Neural progenitor cell (in vitro differentiated cells): Measurements from ENCODE around the gene MAPK13. TPM values are rescaled to one million over a fixed set of nuclear protein-coding genes. Genes with fewer than 3 reads are reported as not detected.

Source experiments
- DNase-seq: peaks from one replicate; pipeline ENCODE4 v3.0.0-alpha.2; 2016; ENCODE audit warnings: low spot score
- H2AFZ ChIP-seq: fragments of 200-600 bp; sonication (generic); replicated peaks from 2 replicates; pipeline ENCODE4 v1.6.1; 2016; ENCODE audit warnings: antibody characterized with exemption
- H3F3A ChIP-seq: fragments of 200-600 bp; sonication (generic); 2 replicates; pipeline ENCODE4 v1.6.1; 2016; ENCODE audit warnings: antibody characterized with exemption, low read depth
- H3K27ac ChIP-seq: fragments of 200-600 bp; sonication (generic); 2 replicates; pipeline ENCODE4 v1.5.1; 2016; ENCODE audit warnings: mild to moderate bottlenecking
- H3K27me3 ChIP-seq: fragments of 200-600 bp; sonication (generic); 2 replicates; pipeline ENCODE4 v1.6.1; 2016; ENCODE audit warnings: mild to moderate bottlenecking, moderate library complexity
- H3K36me3 ChIP-seq: fragments of 200-600 bp; sonication (generic); 2 replicates; pipeline ENCODE4 v1.5.1; 2016
- H3K4me1 ChIP-seq: fragments of 200-600 bp; sonication (generic); 2 replicates; pipeline ENCODE4 v1.6.1; 2016; ENCODE audit warnings: mixed run types
- H3K4me2 ChIP-seq: fragments of 200-600 bp; sonication (generic); 2 replicates; pipeline ENCODE4 v1.6.1; 2016
- H3K4me3 ChIP-seq: fragments of 200-600 bp; sonication (generic); 2 replicates; pipeline ENCODE4 v1.5.1; 2016
- H3K79me2 ChIP-seq: fragments of 200-600 bp; sonication (generic); 2 replicates; pipeline ENCODE4 v1.6.1; 2016; ENCODE audit warnings: low read depth
- H3K9ac ChIP-seq: fragments of 200-600 bp; sonication (generic); 2 replicates; pipeline ENCODE4 v1.6.1; 2016
- H3K9me3 ChIP-seq: fragments of 200-600 bp; sonication (generic); 2 replicates; pipeline ENCODE4 v1.5.1; 2016; ENCODE audit warnings: low read depth
- H4K20me1 ChIP-seq: fragments of 200-600 bp; sonication (generic); 2 replicates; pipeline ENCODE4 v1.6.1; 2016; ENCODE audit warnings: low read depth
- H3K27ac Mint-ChIP-seq: 3 replicates; pipeline ENCODE4 v1.8.0; 2021; ENCODE audit warnings: mixed read lengths
- H3K27me3 Mint-ChIP-seq: 2 replicates; pipeline ENCODE4 v1.8.0; 2022; ENCODE audit warnings: low read depth, mild to moderate bottlenecking, inconsistent platforms, moderate library complexity, mixed read lengths; ENCODE audit not compliant: insufficient read depth
- H3K36me3 Mint-ChIP-seq: 3 replicates; pipeline ENCODE4 v1.8.0; 2021; ENCODE audit warnings: mixed read lengths
- H3K4me1 Mint-ChIP-seq: 3 replicates; pipeline ENCODE4 v1.8.0; 2021; ENCODE audit warnings: mixed read lengths
- H3K4me3 Mint-ChIP-seq: 3 replicates; pipeline ENCODE4 v1.8.0; 2021; ENCODE audit warnings: mild to moderate bottlenecking, moderate library complexity, mixed read lengths
- H3K9me3 Mint-ChIP-seq: 3 replicates; pipeline ENCODE4 v1.8.0; 2020; ENCODE audit warnings: mixed read lengths
- CTCF ChIP-seq: fragments of 200-600 bp; sonication (generic); IDR thresholded peaks from 2 replicates; pipeline ENCODE4 v1.5.1; 2017; ENCODE audit warnings: antibody characterized with exemption, mild to moderate bottlenecking
- EZH2 ChIP-seq: fragments of 200-600 bp; sonication (generic); IDR thresholded peaks from 2 replicates; pipeline ENCODE4 v1.6.1; 2017; ENCODE audit warnings: antibody characterized with exemption, mild to moderate bottlenecking, moderate library complexity
- EZH2phosphoT487 ChIP-seq: fragments of 200-600 bp; sonication (generic); IDR thresholded peaks from 2 replicates; pipeline ENCODE4 v1.6.1; 2017; ENCODE audit warnings: antibody characterized with exemption
- total RNA-seq: library from RNA; depleted of rRNA; stranded (reverse); fragments of >200 nt; gene quantifications from 2 replicates; pipeline ENCODE4 v1.2.3, GENCODE V29; 2015; ENCODE audit warnings: low replicate concordance

MAPK13 gene
- total RNA-seq, 1 donor from 2014 or later, result 0.13 TPM

- no peak overlapping the region for H3K4me3 ChIP-seq
- no peak for TF ChIP-seq CTCF
- no peak for TF ChIP-seq EZH2
- no peak for TF ChIP-seq EZH2phosphoT487
- no peaks in the 10 kb centered on the region for H4K20me1 ChIP-seq
- no peak overlapping the region for H3K27ac Mint-ChIP-seq
- H3K36me3 ChIP-seq, result no peaks in the 10 kb centered on the region
- no peaks in the 10 kb centered on the region for H3K27me3 ChIP-seq
- H3K9me3 Mint-ChIP-seq, result no peaks in the 10 kb centered on the region
- H3K36me3 Mint-ChIP-seq, result peaks cover 2% of the 10 kb centered on the region
- H3K4me1 Mint-ChIP-seq, result peaks cover 13% of the 10 kb centered on the region
- no peak overlapping the region for H3K27ac ChIP-seq
- H3K4me2 ChIP-seq, result no peak overlapping the region
- H3F3A ChIP-seq, result peaks cover 6% of the 10 kb centered on the region
- H3K4me1 ChIP-seq, result peaks cover 14% of the 10 kb centered on the region
- no peaks in the 10 kb centered on the region for H3K9me3 ChIP-seq
- H3K4me3 Mint-ChIP-seq, result no peak overlapping the region
- H2AFZ ChIP-seq, result no peak overlapping the region
- DNase-seq, result no peak
- no peak overlapping the region for H3K9ac ChIP-seq
- H3K27me3 Mint-ChIP-seq, result peaks cover 2% of the 10 kb centered on the region
- no peaks in the 10 kb centered on the region for H3K79me2 ChIP-seq
Observed at GRCh38 chr6:36116943-36117342, 13.4 kb upstream of the MAPK13 start.

- Histone ChIP-seq H3F3A (peaks cover 6% of the 10 kb centered on the region), H3K4me2 (no peak overlapping the region), H3K27ac (no peak overlapping the region), H3K27me3 (no peaks in the 10 kb centered on the region), H3K4me1 (peaks cover 14% of the 10 kb centered on the region), H3K36me3 (no peaks in the 10 kb centered on the region), H3K9ac (no peak overlapping the region), H3K79me2 (no peaks in the 10 kb centered on the region), H3K4me3 (no peak overlapping the region), H2AFZ (no peak overlapping the region), H4K20me1 (no peaks in the 10 kb centered on the region), H3K9me3 (no peaks in the 10 kb centered on the region)
- H3K9me3 Mint-ChIP-seq, result no peaks in the 10 kb centered on the region
- H3K36me3 Mint-ChIP-seq, result peaks cover 2% of the 10 kb centered on the region
- TF ChIP-seq EZH2phosphoT487 (no peak), CTCF (no peak), EZH2 (no peak)
- no peak overlapping the region for H3K27ac Mint-ChIP-seq
- H3K4me1 Mint-ChIP-seq, result peaks cover 13% of the 10 kb centered on the region
- no peak overlapping the region for H3K4me3 Mint-ChIP-seq
- no peak for DNase-seq
- H3K27me3 Mint-ChIP-seq, result peaks cover 2% of the 10 kb centered on the region
Observed at GRCh38 chr6:36117658-36118549, 12.4 kb upstream of the MAPK13 start.

GRCh38 chr6:36118550-36119107 is 11.7 kb upstream of the MAPK13 start:
- Histone ChIP-seq H3K9ac (no peak overlapping the region), H3K36me3 (no peaks in the 10 kb centered on the region), H4K20me1 (no peaks in the 10 kb centered on the region), H2AFZ (no peak overlapping the region), H3K4me2 (no peak overlapping the region), H3F3A (peaks cover 3% of the 10 kb centered on the region), H3K4me3 (no peak overlapping the region), H3K9me3 (no peaks in the 10 kb centered on the region), H3K79me2 (no peaks in the 10 kb centered on the region), H3K27me3 (no peaks in the 10 kb centered on the region), H3K4me1 (peaks cover 11% of the 10 kb centered on the region), H3K27ac (no peak overlapping the region)
- no peak overlapping the region for H3K27ac Mint-ChIP-seq
- TF ChIP-seq EZH2 (no peak), EZH2phosphoT487 (no peak), CTCF (no peak)
- peaks cover 2% of the 10 kb centered on the region for H3K36me3 Mint-ChIP-seq
- peaks cover 9% of the 10 kb centered on the region for H3K4me1 Mint-ChIP-seq
- no peak overlapping the region for H3K4me3 Mint-ChIP-seq
- H3K27me3 Mint-ChIP-seq, result peaks cover 2% of the 10 kb centered on the region
- H3K9me3 Mint-ChIP-seq, result no peaks in the 10 kb centered on the region
- no peak for DNase-seq
